Activated CD4-positive, CD25-positive, alpha-beta regulatory T cell treated with anti-CD3 and anti-CD28 coated beads, Interleukin-2, amount 50 U/mL, for 72 hours (primary cell): ENCODE data around the gene MNAT1.
"Not testable (repeated sequence)": the region's sequence is repeated elsewhere in the genome, so short reads cannot be mapped to it uniquely, and the experiment has no call there.

Experiments used
- DNase-seq: peaks from one replicate; pipeline ENCODE4 v3.0.0; 2021

Gene MNAT1

DNA sequence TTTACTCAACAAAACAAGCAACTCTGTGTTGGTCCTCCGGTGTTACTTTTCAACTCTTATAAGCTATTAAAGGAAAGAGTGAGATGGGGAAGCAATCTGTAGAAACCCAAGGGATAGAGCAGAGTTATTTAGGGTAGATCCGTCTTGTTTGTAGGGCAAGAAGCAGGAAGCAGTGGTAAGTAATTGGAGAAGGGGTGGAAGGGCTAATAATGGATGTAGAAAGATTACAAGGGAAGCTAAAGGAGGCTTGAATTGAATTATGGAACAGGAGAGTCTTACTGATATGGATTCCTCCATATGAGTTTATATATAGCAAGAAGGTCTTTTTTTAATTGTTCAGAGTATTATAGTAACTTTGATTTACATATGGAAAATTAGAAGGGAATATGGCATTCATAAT is 72.7 kb downstream of the MNAT1 start:
- no peak for DNase-seq

DNA sequence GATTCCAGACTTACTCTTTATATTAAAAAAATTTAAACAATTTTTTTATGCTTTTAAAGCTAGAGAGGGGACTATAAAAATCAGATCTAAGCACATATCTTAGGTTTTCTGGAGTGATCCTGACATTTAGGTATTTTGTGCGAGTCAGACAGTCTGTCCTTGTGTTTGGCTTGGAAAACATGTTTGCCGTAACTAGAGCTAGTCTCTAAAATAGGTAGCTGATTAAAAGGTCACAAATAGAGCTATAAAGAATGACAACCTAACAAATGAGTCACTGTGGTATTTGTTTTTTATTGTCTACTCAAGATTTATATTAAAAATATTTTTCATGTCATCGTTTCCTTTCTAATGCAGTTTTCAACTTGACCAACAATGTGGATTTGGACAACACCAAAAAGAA is 73.4 kb downstream of the MNAT1 start:
- DNase-seq, result no peak

DNA sequence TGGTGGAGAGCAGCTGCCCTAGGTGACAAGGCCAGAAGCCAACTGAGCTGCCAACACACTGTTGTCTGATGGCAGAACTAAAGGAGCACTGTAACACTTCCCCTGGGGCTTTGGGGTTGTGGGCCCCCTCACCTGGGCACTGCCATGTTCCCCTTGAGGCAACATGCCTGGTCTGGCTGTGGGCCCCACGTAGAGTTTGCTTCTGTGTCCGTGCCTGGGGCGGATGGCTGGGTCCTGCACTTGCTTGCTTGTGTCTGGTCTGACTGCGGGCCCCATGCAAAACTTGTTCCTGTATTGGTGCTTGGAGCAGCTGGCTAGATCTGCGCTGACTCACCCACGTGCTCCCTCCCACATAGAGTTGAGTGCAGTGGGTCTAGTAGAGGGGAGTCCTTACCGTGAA is 78.4 kb downstream of the MNAT1 start:
- no peak for DNase-seq

DNA sequence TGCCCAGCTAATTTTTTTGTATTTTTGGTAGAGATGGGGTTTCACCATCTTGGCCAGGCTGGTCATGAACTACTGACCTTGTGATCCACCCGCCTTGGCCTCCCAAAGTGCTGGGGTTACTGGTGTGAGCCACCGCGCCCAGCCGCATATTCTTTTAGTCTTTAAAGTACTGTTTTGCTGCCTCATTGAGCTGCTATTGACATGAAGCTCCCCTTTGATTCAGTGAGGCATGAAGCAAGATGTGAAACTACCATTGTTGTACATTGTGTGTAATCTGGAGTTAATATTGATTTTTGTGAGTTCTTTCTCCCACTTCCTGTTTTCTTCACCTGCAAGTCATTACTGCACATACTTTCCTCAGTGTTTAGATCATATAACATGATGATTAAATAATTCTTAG is 80.8 kb downstream of the MNAT1 start:
- DNase-seq, result no peak

DNA sequence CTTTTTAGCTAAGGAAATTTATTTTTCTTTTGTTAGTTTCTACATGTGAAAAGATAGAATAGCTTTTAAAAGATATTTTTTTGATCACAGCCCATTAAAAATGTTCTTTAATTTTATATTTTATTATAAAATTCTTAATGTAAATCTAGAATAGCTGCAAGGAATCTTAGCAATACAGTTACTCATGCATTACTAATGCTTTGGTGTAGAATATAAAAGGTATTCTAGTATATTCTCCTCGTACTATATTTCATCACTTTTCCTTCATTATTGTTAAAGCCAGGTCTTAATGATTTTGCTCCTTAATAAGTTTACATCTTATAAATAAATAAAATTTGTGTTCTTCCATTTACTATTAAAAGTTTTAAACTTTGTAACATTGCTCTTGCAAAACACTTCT is 82.6 kb downstream of the MNAT1 start:
- no peak for DNase-seq

DNA sequence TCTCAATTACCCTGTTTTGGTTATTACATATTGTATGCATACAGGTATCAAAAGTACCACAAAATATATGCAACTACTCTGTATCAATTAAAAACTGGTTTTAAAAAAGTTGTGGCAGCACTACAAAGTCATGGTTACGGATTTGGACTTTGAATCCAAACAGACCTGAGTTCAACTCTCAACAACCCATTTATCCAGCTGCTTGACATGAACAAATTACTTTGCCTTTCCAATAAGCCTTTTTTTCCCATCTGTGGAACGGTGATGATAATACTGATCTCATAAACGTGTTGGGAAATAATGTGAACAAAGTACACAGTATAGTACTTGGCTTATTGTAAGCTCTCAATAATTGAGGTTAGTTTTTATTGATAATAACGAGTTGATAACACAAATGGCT is 85.0 kb downstream of the MNAT1 start:
- no peak for DNase-seq

DNA sequence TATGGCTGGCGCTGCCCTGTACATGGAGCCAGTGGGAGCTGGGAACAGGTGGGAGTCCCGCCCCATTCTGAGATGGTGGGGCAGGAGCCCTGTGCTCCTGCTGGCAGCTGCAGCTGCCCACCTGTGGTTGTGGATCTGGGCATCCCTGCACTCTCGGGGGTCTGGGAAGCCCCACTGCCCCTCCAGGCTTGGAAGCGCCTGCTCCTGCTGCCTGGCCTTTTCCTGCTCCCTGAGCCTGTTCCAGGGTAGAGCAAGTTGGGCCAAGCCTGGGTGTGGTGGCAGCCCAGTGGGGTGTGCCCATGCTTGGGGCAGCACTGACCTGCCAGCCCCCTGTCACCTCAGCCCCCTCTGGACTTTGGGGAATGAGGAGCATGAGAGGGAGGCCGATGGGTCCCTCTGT is 104.0 kb downstream of the MNAT1 start:
- DNase-seq, result no peak

DNA sequence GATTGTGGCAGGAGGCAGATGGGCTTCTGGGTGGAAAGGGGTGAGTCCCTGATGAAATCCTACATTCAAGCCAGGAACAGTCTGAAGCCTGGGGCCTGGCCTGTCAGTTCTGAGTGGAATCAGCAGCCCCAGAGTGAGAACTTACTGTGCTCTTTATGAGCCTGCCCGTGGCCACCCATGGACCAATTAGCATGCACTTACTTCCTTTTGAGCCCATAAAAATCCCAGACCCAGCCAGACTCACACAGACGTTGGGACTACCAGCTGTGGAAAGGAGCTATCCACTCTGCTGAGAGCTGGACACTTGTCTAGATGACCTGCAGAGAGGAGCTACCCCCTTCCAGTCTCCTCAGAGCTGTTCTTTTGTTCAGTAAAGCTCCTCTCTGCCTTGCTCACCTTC is 104.5 kb downstream of the MNAT1 start:
- no peak for DNase-seq

DNA sequence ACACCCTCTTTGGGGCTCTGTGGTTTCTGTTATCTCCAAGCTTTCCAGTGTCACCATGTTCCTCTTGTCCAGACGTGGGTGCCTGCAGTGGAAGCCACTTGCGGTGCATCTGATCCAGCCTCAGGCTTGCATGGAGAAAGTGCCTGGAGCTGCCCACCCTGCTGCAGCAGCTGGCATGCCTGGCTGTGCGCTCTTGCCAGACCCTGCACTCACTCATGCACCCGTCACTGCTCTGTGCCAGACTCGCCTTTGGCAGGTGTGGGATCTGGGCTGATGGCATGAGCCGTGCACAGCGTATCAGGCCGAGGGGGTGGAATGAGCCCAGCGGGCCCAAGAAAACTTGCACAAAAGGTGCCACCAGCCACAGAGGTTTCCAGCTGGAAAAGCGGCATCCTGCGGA is 105.1 kb downstream of the MNAT1 start:
- no peak for DNase-seq

DNA sequence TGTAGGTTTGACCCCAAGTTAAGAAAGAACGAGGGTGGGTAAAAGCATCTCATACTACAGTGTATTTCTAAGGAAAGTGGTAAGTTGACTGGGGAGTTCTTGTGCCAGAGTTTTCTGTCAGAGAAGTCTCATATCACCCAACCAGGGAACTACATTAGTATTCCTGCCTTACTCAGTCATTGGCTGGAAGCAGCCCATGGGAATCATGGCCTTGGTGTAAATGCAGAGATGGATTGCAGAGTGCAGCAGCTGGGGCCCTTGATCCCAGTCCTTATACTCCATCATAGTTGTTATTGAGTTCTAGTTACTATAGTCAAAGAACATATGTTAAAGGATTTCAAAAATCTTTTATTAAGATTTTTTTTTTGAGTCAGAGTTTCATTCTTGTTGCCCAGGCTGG is 105.8 kb downstream of the MNAT1 start:
- DNase-seq, result no peak

DNA sequence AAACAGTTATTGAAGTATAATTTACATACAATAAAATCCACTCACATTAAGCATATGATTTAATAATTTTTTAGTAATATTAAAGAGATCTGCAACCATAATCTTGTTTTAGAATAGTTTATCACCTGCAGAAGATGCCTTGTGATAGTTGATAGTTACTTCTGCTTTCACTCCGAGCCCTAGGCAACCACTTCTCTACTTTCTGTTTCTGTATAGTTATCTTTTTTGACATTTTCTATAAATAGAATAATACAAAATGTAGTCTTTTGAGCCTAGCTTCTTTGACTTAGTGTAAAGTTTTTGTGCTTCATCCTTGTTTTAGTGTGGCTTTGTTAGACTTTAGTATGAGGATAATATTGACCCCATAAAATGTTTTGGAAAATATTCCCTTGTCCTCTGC is 111.0 kb downstream of the MNAT1 start:
- DNase-seq, result no peak

DNA sequence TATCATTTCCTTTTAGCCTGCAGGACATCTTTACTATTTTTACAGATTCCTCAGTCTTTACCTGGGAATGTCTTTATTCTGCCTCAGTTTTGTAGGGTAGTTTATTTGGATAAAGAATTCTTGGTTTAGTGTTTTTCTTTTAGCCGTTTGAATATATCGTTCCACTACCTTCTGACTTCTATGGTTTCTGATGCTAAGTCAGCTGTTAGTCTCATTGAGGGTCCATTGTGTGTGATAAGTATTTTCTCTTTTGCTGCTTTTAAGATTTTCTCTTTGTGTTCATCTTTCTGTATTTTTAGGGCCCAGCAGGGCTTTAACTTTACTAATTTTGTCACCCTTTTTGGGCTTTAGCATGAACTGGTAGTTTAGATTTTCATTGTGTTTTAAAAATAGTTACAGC is 113.5 kb downstream of the MNAT1 start:
- DNase-seq, result no peak

DNA sequence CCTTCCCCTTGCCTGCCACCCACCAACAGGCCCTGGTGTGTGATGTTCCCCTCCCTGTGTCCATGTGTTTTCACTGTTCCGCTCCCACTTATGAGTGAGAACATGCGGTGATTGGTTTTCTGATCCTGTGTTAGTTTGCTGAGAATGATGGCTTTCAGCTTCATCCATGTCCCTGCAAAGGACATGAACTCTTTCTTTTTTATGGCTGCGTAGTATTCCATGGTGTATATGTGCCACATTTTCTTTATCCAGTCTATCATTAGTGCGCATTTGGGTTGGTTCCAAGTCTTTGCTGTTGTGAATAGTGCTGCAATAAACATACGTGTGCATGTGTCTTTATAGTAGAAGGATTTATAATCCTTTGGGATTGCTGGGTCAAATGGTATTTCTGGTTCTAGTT is 117.1 kb downstream of the MNAT1 start:
- DNase-seq, result not testable (repeated sequence)

DNA sequence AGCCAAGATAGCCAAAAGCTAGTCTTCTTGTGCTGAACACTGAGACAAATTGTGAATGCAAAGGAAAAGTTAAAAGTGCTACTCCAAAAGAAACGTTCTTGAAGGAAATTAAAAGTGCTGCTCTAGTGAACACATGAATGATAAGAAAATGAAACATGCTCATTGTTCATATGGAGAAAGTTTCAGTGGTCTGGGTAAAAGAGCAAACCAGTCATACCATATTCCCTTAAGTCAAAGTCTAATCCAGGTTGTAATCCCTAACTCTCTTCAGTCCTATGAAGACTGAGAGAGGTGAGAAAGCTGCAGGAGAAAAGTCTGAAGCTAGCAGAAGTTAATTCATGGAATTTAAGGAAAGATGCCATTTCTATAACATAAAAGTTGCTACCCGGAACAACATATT is 121.5 kb downstream of the MNAT1 start:
- DNase-seq, result no peak

DNA sequence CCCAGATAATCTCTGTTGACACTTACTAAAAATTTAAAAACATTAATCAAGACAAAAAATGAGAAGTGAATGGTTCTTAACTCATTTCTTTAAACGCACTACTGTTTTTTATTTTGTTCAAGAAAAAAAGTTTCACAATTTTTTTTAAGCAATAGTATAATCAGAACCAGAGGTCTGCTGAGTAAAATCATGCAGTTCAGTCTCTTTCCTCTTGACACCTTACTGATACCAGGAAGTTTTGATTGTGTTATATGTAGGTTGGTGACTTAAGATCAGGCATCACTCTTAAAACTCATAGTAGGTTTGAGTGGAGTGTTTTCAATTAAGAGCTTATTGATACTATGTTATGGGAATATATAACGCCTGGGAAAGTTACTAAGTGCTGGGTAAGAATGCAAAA is 125.0 kb downstream of the MNAT1 start:
- DNase-seq, result no peak

DNA sequence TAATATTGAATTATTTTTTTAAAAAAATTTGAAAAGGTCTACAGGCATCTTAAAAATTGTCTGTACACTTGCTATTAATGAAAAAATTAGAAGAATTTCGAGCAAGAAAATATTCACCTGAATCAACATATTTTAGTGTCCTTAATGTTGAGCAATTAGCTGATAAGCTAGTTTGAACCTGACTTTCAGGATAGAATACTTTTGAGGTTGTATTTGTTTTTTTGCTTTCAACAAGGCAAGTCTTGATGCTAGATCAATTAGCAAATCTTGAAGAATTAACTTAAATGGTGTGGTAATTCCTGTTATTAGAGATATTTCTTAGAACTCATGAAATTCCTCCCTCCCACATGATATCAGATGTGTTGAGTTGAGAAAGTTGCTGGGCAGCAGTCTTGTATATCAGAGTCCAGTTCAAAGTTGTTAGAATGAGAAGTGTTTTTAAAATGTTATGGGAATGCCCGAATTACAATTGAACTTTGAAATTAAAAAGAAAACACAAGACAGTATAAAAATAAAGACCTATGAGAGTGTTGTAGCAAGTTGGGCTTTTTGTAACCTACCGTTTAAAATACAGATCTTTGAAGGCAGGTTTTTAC is 127.1 kb downstream of the MNAT1 start:
- no peak for DNase-seq

DNA sequence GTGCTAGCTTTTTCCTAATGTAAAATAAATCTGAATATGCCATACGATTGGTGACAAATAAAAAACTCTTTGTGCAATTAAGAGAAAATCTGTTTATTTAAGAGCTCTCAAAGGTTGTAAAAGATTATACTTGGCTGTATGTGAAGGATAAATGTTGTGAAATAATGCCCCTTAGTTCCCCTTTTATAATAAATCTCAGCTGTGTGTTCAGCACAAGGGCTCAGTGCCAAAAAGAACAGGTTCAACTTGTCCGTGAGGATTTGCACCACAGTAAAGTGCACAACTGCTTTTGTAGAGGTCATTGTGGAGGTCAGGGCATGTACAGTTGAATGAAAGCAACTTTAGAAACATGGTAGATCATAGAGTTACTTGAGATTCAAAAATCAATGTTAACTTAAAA is 127.7 kb downstream of the MNAT1 start:
- no peak for DNase-seq

DNA sequence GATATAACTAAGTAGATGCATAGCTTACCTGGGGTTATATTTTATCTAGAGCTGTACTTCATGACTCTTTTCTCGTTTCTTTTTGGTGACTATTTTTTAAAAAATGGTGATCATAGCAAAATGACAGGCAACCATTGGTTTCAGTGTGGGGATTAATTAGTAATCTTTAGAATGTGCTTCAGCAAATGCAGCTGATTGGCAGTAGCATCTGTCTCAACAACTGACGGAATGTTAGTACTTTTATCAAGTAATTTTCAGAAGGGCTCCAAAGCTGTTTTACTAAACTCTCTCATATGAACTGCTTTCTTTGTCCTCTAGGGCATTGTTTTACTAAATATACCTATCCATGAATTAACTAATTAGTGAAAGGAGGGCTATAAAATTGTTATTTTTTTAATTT is 128.7 kb downstream of the MNAT1 start:
- no peak for DNase-seq

DNA sequence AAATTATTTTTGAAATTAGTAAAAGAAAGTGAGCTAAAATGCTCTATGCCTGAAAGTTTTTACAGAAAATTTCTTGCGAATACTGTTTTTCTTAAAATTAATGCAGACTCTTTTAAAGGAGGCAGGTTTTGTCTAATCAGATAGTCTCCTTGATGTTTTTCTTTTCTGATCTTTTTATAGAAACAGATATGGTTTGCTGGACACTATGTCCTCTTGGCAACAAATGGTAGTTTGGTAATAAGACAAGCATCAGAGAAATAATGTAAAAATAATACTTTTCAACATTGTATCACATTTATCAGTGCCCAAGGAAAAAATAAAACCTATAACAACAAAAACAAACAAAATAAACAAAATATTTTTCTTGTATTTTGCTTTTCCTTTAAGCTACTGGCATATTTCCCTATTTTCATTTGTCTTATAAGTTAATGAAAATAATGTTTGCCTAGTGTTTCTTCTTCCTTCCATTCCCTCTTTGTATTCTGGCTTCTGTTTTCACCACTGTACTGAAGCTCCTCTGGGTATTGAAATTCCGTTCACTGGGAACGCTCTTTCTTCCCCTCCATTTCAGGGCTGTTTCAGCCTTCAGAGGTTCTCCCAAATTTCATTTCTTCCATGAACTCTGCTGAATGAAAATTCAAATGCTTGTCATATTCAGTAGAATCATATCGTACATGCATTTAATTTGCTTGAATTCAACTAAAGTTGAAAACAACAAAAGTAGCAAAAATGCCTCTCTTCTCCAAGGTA is 131.0 kb downstream of the MNAT1 start:
- no peak for DNase-seq

DNA sequence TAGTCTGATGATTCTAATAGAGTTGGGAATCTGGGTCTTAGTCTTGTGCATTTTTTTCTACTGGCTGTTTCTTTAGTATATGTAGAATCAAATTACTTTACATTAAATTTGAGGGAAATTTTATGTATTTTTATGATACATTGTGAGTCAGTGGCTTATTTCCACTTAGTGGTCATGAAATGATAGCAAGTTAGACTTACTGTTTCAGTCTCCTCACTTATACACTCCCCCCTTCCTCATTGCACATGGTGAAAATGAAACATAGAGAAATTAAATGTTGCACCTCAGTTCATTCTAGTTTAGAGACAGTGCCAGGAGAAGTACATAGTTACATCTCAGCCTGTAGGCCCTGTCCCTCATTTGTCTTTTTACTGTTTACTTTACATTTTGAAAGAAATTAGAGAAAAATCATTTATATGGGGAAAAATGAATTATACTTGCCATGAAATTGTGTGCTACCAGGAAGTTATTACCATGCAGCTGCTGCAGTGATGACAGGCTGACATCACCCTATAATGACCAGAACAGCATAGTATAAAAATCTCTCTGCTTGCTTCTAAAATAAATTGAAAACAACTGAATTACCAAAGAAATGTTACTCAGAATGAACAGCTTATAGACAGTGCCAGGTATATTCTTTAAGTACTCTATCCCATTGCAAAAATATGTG is 133.1 kb downstream of the MNAT1 start:
- no peak for DNase-seq

DNA sequence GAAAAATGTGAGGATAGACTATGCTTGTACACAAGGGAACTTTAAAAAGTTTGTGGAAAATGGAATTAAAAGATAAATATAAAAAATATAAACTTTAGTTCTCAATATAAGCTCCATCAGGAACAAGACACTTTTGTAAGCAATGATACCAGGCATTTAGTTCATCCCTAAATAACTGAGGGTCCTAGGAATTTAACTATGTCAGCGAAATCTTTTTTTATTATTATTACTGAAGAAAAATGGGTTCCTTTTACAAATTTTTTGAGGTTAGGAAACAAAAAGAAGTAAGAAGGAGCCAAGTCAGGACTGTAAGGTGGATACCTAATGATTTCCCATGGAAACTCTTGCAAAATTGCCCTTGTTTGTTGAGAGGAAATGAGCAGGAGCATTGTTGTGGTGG is 143.6 kb downstream of the MNAT1 start:
- no peak for DNase-seq

DNA sequence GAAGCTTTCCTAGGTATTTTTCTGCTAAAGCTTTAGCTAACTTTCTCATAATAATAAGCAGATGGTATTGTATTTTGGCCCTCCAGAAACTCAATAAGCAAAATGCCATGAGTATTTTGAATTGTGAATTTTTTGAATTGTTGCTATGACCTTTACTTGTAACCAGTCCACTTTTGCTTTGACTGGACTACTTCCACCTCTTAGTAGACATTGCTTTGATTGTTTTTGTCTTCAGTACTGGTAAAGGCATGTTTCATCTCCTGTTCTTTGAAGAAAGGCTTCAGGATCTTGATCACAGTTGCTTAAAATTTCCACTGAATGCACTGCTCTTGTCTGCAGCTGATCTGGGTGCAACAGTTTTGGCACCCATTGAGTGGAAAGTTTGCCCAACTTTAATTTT is 144.0 kb downstream of the MNAT1 start:
- DNase-seq, result no peak

DNA sequence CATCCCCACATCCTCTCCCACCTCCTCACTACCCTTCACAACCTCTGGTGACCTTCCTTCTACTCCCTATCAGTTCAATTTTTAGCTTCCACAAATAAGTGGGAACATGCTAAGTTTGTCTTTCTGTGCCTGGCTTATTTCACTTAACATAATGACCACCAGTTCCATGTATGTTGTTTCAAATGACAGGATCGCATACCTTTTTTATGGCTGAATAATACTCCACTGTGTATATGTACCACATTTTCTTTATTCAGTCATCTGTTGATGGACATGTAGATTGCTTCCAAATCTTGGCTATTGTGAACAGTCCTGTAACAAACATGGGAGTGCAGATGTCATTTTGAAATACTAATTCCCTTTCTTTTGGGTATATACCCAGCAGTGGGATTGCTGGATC is 147.7 kb downstream of the MNAT1 start:
- no peak for DNase-seq

DNA sequence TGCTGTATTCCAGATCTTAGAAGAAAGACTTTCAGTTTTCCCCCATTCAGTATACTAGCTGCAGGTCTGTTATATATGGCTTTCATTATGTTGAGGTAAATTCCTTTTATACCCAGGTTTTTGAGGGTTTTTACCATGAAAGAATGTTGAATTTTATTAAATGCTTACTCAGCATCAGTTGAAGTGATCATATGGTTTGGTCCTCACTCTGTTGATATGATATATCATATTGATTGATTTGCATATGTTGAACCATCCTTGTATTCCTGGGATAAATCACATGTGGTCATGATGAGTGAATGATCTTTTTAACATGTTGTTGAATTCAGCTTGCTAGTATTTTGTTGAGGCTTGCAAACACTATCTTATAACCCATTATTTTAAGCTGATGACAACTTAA is 149.6 kb downstream of the MNAT1 start:
- DNase-seq, result no peak

DNA sequence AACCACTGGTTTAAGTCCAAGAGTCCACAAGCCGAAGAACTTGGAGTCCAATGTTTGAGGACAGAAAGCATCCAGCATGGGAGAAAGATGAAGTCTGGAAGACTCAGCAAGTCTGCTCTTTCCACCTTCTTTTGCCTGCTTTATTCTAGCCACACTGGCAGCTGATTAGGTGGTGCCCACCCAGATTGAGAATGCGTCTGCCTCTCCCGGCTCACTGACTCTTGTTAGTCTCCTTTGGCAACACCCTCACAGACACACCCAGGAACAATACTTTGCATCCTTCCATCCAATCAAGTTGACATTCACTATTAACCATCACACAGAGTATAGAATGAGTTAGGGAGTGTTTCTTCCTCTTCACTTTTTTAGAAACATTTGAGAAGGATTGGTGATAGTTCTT is 156.1 kb downstream of the MNAT1 start:
- DNase-seq, result not testable (repeated sequence)
